ENCODE data around the gene DCAF7.

DCAF7 gene

DNA sequence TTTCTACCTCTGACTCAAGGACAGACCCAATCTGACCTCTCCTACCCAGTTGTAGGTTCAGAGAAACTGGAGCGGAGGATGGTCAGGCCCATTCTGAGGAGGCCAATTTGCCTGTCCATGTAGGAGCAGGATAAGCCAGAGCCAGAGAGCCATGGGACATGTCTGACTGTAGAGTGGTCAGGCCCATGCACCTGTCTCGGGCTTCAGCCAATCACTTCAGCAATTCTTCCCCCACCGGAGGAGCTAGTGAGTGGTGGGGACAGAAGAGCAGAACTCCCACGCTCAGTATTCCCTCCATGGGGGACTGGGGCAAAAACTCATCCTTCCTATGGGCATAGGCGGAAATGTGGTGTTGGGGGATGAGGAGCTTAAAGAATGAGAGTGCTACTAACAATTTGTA, 14.3 kb downstream of the DCAF7 start:
- no peaks in the 10 kb centered on the region for H3K9me3 ChIP-seq
- in situ Hi-C loops (cut with MboI; ENCODE audit: low sequenced_read_pairs) = no loop called here
- no peak overlapping the region for H3K4me3 ChIP-seq
- H3K4me1 ChIP-seq = no peaks in the 10 kb centered on the region
- DNase-seq (ENCODE audit: low spot score in 2 of 2) = no peak
- H3K27me3 ChIP-seq (ENCODE audit: low read depth) = no peaks in the 10 kb centered on the region
- H3K36me3 ChIP-seq (replicated peaks) = no peaks in the 10 kb centered on the region

DNA sequence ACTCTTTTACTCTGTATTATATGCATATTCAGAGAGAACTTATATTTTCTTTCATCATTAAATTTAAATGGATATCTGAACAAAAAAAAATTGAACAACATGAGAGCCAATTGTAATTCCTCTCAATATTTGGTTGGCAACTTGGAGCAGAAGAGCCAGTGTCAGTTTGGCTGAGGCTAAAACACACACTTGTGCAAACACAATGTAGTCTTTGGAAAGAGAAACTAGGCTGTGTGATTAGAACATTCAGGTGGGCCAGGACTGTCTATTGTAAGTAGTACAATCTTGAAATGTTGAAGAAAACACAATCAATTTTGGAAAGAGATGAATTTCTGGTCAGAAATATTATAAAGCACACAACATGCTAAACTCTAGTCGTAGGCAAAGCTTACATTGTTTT, 17.0 kb downstream of the DCAF7 start:
- no peaks in the 10 kb centered on the region for H3K27me3 ChIP-seq (ENCODE audit: low read depth)
- in situ Hi-C loops (cut with MboI; ENCODE audit: low sequenced_read_pairs) = no loop called here
- DNase-seq (ENCODE audit: low spot score in 2 of 2) = no peak
- no peaks in the 10 kb centered on the region; the same call in 1 of the 2 replicates for H3K4me1 ChIP-seq
- H3K36me3 ChIP-seq (replicated peaks) = no peaks in the 10 kb centered on the region
- H3K4me3 ChIP-seq = no peak overlapping the region
- no peaks in the 10 kb centered on the region for H3K9me3 ChIP-seq

DNA sequence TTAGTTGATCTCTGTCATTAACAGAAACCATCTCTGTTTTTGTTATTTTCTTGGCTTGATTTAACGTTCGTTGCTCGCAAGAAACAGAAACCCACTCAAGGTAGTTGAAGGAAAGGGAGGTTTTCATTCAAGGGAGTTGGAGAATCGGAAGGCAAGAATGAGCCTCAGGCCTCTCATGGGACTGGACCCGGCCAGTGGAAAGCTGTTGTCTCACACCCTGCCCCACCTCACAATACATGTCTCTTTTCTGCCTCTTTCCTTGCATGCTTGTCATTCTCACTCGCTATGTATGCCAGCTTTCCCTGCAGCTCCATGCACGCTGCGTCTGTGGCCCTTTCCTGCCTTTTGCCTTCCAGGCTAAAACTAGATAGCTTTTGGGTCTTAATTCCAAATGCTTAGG, 18.3 kb downstream of the DCAF7 start:
- no peaks in the 10 kb centered on the region for H3K36me3 ChIP-seq (replicated peaks)
- no peak overlapping the region for H3K4me3 ChIP-seq
- in situ Hi-C loops (cut with MboI; ENCODE audit: low sequenced_read_pairs) = no loop called here
- H3K9me3 ChIP-seq = no peaks in the 10 kb centered on the region
- no peaks in the 10 kb centered on the region for H3K27me3 ChIP-seq (ENCODE audit: low read depth)
- no peaks in the 10 kb centered on the region; the same call in 1 of the 2 replicates for H3K4me1 ChIP-seq
- DNase-seq (ENCODE audit: low spot score in 2 of 2) = no peak

DNA sequence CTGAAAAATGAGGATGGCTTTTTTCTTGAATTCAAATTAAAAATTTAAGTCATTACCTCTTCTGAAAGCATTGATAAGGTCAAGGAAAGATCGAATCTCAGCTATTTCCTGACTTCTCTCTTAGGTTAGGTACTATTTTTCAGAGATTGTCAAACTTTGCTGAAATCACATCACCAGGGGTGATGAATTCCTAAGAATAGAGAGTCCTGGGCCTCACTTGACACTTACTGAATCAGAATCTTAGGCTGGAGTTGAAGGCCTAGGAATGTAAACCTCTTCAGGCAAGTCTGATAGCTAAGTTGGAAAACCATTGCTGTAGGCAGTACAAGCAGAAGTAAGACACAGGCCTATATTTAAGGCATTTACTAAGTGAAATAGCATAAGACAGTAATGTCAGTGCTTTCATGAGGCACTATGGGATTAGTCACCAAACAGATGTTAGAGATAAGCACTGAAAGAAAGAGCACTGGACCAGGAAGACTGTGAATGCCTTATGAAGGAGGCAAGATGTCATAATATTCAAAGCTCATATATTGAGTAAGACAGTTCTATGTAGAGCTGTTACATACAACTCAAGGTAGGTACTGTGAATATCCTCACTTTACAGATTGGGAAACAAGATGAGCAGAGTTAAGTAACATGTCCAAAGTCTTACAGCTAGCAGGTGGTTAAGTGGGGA, 21.5 kb downstream of the DCAF7 start:
- no peaks in the 10 kb centered on the region for H3K9me3 ChIP-seq
- in situ Hi-C loops (cut with MboI; ENCODE audit: low sequenced_read_pairs) = no loop called here
- DNase-seq (ENCODE audit: low spot score in 2 of 2) = no peak
- no peak overlapping the region for H3K4me3 ChIP-seq
- H3K4me1 ChIP-seq = no peaks in the 10 kb centered on the region; the same call in 1 of the 2 replicates
- H3K27me3 ChIP-seq (ENCODE audit: low read depth) = no peaks in the 10 kb centered on the region
- no peaks in the 10 kb centered on the region for H3K36me3 ChIP-seq (replicated peaks)

DNA sequence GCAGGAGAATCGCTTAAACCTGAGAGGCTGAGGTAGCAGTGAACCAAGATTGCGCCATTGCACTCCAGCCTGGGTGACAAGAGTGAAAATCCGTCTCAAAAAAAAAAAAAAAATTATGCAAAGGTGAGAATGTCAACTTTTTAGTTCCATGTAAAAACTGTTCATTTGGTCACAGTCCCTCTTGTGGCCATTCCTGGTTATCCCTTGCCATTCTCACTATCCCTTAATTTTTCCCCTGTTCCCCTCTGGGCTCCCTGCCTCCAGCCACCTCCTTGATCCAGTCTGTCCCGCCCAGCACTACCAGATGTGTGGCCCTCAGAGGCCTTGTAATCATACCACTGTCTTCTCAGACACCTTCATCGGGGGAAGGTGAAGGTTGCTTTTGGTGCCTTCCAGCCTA, 23.4 kb downstream of the DCAF7 start:
- no peaks in the 10 kb centered on the region; the same call in 1 of the 2 replicates for H3K4me1 ChIP-seq
- 0 out of 2 replicates have a peak, but pooled peaks cover 2% of the 10 kb centered on the region for H3K36me3 ChIP-seq (replicated peaks)
- peak; percentile 15 to 23 for DNase-seq (ENCODE audit: low spot score in 2 of 2)
- no peaks in the 10 kb centered on the region for H3K9me3 ChIP-seq
- in situ Hi-C loops (cut with MboI; ENCODE audit: low sequenced_read_pairs) = no loop called here
- no peak overlapping the region for H3K4me3 ChIP-seq
- no peaks in the 10 kb centered on the region for H3K27me3 ChIP-seq (ENCODE audit: low read depth)

DNA sequence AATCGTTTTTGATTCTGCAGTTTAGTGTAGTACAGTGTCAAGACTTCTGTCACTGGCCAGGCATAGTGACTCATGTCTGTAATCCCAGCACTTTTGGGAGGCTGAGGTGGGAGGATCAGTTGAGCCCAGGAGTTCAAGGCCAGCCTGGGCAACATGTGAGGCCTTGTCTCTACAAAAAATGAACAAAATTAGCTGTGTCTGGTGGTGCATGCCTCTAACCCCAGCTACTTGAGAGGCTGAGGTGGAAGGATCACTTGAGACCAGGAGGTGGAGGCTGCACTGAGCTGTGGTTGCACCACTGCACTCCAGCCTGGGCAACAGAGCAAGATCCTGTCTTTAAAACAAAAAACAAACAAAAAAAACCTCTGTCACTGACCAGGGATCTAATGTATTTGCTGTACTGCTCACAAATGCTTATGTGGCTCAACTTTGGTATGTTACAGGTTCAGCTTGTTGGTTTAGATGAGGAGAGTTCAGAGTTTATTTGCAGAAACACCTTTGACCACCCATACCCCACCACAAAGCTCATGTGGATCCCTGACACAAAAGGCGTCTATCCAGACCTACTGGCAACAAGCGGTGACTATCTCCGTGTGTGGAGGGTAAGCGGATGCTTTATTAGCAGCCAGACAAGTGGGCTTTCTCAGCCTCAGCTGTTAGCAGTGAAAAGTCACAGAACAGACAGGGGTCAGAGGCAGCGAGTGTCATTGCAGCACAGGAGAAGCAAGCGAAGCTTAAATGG, 27.9 kb downstream of the DCAF7 start:
- Histone ChIP-seq H3K9me3 (no peaks in the 10 kb centered on the region), H3K4me1 (no peaks in the 10 kb centered on the region), H3K27me3 (ENCODE audit: low read depth) (no peaks in the 10 kb centered on the region), H3K4me3 (no peak overlapping the region), H3K36me3 (replicated peaks) (peaks cover 25% of the 10 kb centered on the region)
- DNase-seq (ENCODE audit: low spot score in 2 of 2) = no peak
- in situ Hi-C loops (cut with MboI; ENCODE audit: low sequenced_read_pairs) = no loop called here

DNA sequence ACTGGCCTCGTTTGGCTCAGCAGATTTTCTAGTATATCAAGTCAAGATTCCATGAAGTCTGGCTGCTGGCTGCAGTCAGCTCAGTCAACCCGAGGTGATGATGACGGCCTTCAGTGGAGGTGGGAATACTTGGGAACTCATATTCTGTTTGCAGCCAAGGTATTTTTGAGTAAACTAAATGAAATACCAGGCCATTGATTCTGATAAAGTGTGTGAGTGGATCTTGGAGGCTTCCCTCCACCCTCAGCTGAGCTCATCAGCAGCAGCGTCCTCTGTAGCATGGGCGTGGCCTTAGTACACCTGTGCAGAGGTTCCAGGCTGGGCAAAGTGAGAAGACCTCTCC, 28.5 kb downstream of the DCAF7 start:
- in situ Hi-C loops (cut with MboI; ENCODE audit: low sequenced_read_pairs) = no loop called here
- Histone ChIP-seq H3K4me3 (no peak overlapping the region), H3K9me3 (no peaks in the 10 kb centered on the region), H3K27me3 (ENCODE audit: low read depth) (no peaks in the 10 kb centered on the region), H3K36me3 (replicated peaks) (peaks cover 31% of the 10 kb centered on the region), H3K4me1 (no peaks in the 10 kb centered on the region)
- DNase-seq (ENCODE audit: low spot score in 2 of 2) = no peak

DNA sequence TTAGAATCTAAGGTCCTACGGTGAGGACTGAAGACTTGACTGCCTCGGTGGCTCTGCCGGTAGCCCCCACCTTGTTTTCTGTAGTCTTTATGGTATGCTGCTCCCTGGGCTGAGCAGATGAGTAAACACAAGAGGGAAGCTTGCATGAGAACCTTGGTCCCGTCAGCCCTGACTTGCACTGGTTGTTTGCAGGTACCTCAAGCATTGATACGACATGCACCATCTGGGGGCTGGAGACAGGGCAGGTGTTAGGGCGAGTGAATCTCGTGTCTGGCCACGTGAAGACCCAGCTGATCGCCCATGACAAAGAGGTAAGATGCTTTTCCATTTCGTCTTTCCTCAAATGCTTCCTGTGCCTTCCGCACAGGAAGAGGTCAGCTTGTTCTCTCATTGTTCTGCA, 29.4 kb downstream of the DCAF7 start:
- Histone ChIP-seq H3K9me3 (no peaks in the 10 kb centered on the region), H3K4me3 (no peak overlapping the region), H3K4me1 (no peaks in the 10 kb centered on the region), H3K36me3 (replicated peaks) (peaks cover 37% of the 10 kb centered on the region), H3K27me3 (ENCODE audit: low read depth) (no peaks in the 10 kb centered on the region)
- DNase-seq (ENCODE audit: low spot score in 2 of 2) = peak in 1 of 2 experiments; percentile 21
- in situ Hi-C loops (cut with MboI; ENCODE audit: low sequenced_read_pairs) = no loop called here

DNA sequence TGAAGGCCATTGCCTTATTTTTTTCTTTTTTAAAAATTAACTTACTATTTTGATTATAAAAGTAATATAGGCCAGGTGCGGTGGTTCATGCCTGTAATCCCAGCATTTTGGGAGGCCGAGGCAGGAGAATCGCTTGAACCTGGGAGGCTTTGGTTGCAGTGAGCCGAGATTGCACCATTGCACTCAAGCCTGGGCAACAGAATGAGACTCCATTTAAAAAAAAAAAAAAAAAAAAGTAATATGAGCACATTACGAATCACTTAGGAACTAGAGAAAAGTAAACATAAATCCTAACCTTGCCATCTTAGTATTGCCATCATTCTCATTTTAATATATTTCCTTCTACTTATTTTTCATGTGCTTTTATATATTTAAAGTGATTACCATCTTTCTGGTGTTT, 37.5 kb downstream of the DCAF7 start:
- no peaks in the 10 kb centered on the region for H3K9me3 ChIP-seq
- no peak for DNase-seq (ENCODE audit: low spot score in 2 of 2)
- no peak overlapping the region for H3K4me3 ChIP-seq
- H3K36me3 ChIP-seq (replicated peaks) = peaks cover 73% of the 10 kb centered on the region
- H3K27me3 ChIP-seq (ENCODE audit: low read depth) = no peaks in the 10 kb centered on the region
- no peaks in the 10 kb centered on the region for H3K4me1 ChIP-seq
- in situ Hi-C loops (cut with MboI; ENCODE audit: low sequenced_read_pairs) = no loop called here

DNA sequence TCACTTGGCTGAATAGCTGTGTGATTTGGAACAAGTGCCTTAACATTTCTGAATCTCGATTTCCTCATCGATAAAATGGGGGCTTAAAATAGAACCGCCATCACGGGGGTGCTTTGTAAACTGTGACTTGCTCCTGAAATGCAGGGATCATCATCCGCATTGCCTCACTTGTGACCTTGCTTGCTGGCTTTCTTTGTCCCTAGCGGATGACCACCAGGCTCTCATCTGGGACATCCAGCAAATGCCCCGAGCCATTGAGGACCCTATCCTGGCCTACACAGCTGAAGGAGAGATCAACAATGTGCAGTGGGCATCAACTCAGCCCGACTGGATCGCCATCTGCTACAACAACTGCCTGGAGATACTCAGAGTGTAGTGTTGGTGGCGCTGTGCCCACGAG, 38.5 kb downstream of the DCAF7 start:
- H3K9me3 ChIP-seq = no peaks in the 10 kb centered on the region
- no peaks in the 10 kb centered on the region for H3K27me3 ChIP-seq (ENCODE audit: low read depth)
- peaks cover 63% of the 10 kb centered on the region for H3K36me3 ChIP-seq (replicated peaks)
- no peak overlapping the region for H3K4me3 ChIP-seq
- in situ Hi-C loops (cut with MboI; ENCODE audit: low sequenced_read_pairs) = no loop called here
- DNase-seq (ENCODE audit: low spot score in 2 of 2) = no peak
- H3K4me1 ChIP-seq = no peaks in the 10 kb centered on the region

DNA sequence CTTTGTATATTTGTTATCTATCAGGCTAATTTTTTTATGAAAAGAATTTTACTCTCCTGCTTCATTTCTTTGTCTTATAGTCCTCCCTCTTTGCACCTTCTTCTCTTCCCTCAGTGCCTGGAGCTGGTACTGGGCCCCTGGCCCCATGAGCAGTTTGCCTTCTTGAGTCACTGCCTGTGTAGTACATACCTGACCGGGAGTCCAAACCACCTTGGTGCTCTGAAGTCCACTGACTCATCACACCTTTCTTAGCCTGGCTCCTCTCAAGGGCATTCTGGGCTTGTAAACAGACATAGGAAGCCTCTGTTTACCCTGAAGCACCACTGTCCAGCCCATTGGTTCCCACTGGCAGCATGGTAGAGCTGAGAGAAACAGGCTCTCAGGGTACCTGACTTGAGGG, 39.4 kb downstream of the DCAF7 start:
- Histone ChIP-seq H3K9me3 (no peaks in the 10 kb centered on the region), H3K27me3 (ENCODE audit: low read depth) (no peaks in the 10 kb centered on the region), H3K4me3 (no peak overlapping the region), H3K36me3 (replicated peaks) (peaks cover 57% of the 10 kb centered on the region), H3K4me1 (no peaks in the 10 kb centered on the region)
- no peak for DNase-seq (ENCODE audit: low spot score in 2 of 2)
- in situ Hi-C loops (cut with MboI; ENCODE audit: low sequenced_read_pairs) = no loop called here

DNA sequence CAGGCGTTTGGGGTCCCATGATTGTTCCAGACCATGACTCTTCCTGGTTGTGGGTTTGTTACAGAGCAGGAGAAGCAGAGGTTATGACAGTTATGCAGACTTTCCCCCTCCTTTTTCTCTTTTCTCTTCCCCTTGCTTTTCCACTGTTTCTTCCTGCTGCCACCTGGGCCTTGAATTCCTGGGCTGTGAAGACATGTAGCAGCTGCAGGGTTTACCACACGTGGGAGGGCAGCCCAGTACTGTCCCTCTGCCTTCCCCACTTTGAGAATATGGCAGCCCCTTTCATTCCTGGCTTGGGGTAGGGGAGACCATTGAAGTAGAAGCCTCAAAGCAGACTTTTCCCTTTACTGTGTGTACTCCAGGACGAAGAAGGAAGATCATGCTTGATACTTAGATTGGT, 42.5 kb downstream of the DCAF7 start:
- no peak overlapping the region for H3K4me3 ChIP-seq
- no peak for DNase-seq (ENCODE audit: low spot score in 2 of 2)
- H3K27me3 ChIP-seq (ENCODE audit: low read depth) = no peaks in the 10 kb centered on the region
- no peaks in the 10 kb centered on the region for H3K4me1 ChIP-seq
- peaks cover 36% of the 10 kb centered on the region for H3K36me3 ChIP-seq (replicated peaks)
- in situ Hi-C loops (cut with MboI; ENCODE audit: low sequenced_read_pairs) = no loop called here
- no peaks in the 10 kb centered on the region for H3K9me3 ChIP-seq

DNA sequence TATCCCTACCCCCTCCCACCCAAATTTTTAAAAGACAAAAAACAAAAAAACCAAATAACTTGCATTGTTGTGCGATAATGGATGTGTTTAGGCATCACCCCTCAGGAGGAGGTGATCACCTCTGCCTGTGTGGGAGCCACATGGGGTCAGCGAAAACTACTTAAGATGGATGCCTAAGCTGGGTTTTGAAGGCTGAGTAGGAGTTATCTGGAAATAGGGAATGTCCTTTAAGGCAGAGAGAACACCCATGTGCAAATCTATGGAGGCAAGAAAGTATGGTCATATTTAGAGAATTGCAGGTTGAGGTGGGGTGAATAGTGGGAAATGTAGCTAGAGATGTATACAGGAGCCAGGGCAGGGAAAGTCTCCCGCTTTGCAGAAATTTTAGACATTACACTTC, 44.9 kb downstream of the DCAF7 start:
- no peaks in the 10 kb centered on the region for H3K27me3 ChIP-seq (ENCODE audit: low read depth)
- in situ Hi-C loops (cut with MboI; ENCODE audit: low sequenced_read_pairs) = no loop called here
- DNase-seq (ENCODE audit: low spot score in 2 of 2) = no peak
- H3K9me3 ChIP-seq = no peaks in the 10 kb centered on the region
- no peak overlapping the region for H3K4me3 ChIP-seq
- peaks cover 16% of the 10 kb centered on the region for H3K36me3 ChIP-seq (replicated peaks)
- H3K4me1 ChIP-seq = peaks cover 2% of the 10 kb centered on the region

DNA sequence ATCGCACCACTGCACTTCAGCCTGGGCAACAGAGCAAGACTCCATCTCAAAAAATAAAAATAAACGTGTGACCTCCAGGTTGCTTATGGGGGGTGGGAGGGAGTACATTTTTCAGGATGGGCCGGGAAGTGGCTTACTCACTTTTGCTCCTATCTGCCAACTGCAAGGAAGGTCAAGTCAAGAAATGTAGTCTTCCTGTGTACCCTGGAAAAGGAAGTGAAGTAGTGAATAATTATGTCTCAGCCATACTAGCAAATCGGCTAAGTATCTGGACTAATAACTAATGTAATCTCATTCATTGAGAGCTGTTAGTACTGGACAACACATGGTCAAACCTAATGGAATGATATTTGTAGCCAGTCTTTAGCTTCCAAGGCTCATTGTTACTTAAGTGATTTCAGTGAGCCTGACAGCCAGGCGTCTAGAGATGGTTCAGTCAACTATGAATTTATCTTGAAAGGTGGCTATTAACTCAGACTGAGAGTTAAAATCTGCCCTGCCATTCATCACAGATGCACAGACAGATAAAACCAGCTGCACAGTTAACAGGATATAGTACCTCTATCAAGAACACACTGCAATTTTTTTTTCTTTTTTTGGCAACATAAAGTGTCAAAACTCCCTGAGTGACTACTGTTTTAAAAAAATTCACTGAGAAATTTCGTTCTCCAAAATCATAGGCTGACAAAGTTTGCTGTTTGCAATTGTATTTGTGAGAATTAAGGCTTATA, 46.7 kb downstream of the DCAF7 start:
- no peak for DNase-seq (ENCODE audit: low spot score in 2 of 2)
- Histone ChIP-seq H3K27me3 (ENCODE audit: low read depth) (no peaks in the 10 kb centered on the region), H3K4me3 (no peak overlapping the region), H3K36me3 (replicated peaks) (peaks cover 3% of the 10 kb centered on the region; the same call in 1 of the 2 replicates), H3K9me3 (no peaks in the 10 kb centered on the region), H3K4me1 (peaks cover 6% of the 10 kb centered on the region)
- in situ Hi-C loops (cut with MboI; ENCODE audit: low sequenced_read_pairs) = no loop called here

Data from HAP-1 (cell line).